Measurements from ENCODE around the gene RALA. TPM values are rescaled to one million over a fixed set of nuclear protein-coding genes. Genes with fewer than 3 reads are reported as not detected.
A peak's percentile ranks its signal among the peaks of the same experiment; 100 is the strongest.

RALA gene
- total and polyA plus RNA-seq, 10 of the 15 experiments (the other 5 are each of a cell fraction or from before 2014, with no cell fraction given): 7.5 to 53.3 (median 23.1) TPM

GRCh38 chr7:39741942-39742623 is 118.7 kb downstream of the RALA start:
- RAD21 ChIA-PET (ENCODE audit: unreplicated experiment): interaction anchor here (0.6 to 20.6 kb wide), 4 partner anchors 9 to 1224 kb away, joined by 3 to 410 read pairs (median 8); no protein-coding TSS in a partner anchor
- POLR2A ChIA-PET: interaction anchor here (0.6 to 1.8 kb wide), 4 partner anchors 9 to 975 kb away, joined by 3 to 5 read pairs (median 4); no protein-coding TSS in a partner anchor
- H3K9ac ChIP-seq (ENCODE audit: control insufficient read depth, insufficient read depth, low read length): no peak overlapping the region
- no peak overlapping the region for H3K4me3 ChIP-seq
- no TSS peak for BruUV-seq (replicated peaks)
- no peak overlapping the region for H3K27ac ChIP-seq (ENCODE audit: control insufficient read depth, insufficient read depth)
- CTCF ChIA-PET: interaction anchor here (0.7 to 15.4 kb wide), 10 partner anchors 9 to 185 kb away, joined by 3 to 612 read pairs (median 5); partner anchors contain the start of gene RALA
- H4K20me1 ChIP-seq (ENCODE audit: control insufficient read depth, insufficient read depth): no peaks in the 10 kb centered on the region
- no peak overlapping the region for H2AFZ ChIP-seq (ENCODE audit: control insufficient read depth, low read depth, low read length)
- H3K4me1 ChIP-seq (ENCODE audit: control insufficient read depth, insufficient read depth, low read length): peaks cover 3% of the 10 kb centered on the region; the same call in 1 of the 2 replicates
- peaks cover 8% of the 10 kb centered on the region for H3K79me2 ChIP-seq (ENCODE audit: control insufficient read depth, insufficient read depth, low read length)
- H3K4me2 ChIP-seq (ENCODE audit: control insufficient read depth, insufficient read depth): no peak overlapping the region
- no peaks in the 10 kb centered on the region; the same call in 2 of the 3 replicates for H3K9me3 ChIP-seq (replicated peaks; ENCODE audit: control insufficient read depth, insufficient read depth, low read length)
- in situ Hi-C loops (cut with MboI): loop anchor here (25.0 kb wide), 1 partner anchor 1380 kb away; no protein-coding TSS in a partner anchor
- intact Hi-C loops (cut with micrococcal nuclease; ENCODE audit: unreplicated experiment): loop anchor here (1.0 kb wide), 1 partner anchor 162 kb away; no protein-coding TSS in a partner anchor
- peaks cover 0 to 2% of the 10 kb centered on the region in 2 experiments for H3K36me3 ChIP-seq (ENCODE audit: control insufficient read depth in 2 of 2, insufficient read depth in 2 of 2, low read length in 1 of 2)
- DNase-seq (ENCODE audit: low read depth, low spot score): no peak
- no peaks in the 10 kb centered on the region for H3K27me3 ChIP-seq (replicated peaks in 1 of 2; ENCODE audit: control insufficient read depth in 2 of 2, insufficient read depth in 2 of 2, low read length in 1 of 2)
- WGBS (ENCODE audit: insufficient coverage, insufficient replicate concordance, low lambda C conversion rate, missing lambda C conversion rate): 84% methylated on average over 13 of the region's 13 CpGs
- peak; percentile 76 for ATAC-seq
- SMC1A ChIA-PET (ENCODE audit: uncharacterized antibody, unreplicated experiment): interaction anchor here (0.6 to 13.1 kb wide), 15 partner anchors 9 to 175 kb away, joined by 3 to 366 read pairs (median 4); partner anchors contain the start of gene YAE1
- FAIRE-seq: no peak
- TF ChIP-seq SPI1 (IDR thresholded peaks at IDR 0.05; ENCODE audit: borderline replicate concordance, insufficient read depth, low read depth, low read length): no peak
- peak in 1 of 2 experiments; percentile 25; a peak in 1 of 4 replicates for TF ChIP-seq IKZF2 (IDR thresholded peaks at IDR 0.05)
- no peak for TF ChIP-seq MEF2B (IDR thresholded peaks at IDR 0.05; ENCODE audit: partially characterized antibody, poor library complexity, severe bottlenecking)
- no peak for TF ChIP-seq SIN3A (IDR thresholded peaks at IDR 0.05; ENCODE audit: low read depth, low read length)
- peak; percentile 53; the same call in 1 of the 2 replicates for TF ChIP-seq SMC3 (IDR thresholded peaks at IDR 0.05; ENCODE audit: borderline replicate concordance, low read length)
- TF ChIP-seq RAD21 (IDR thresholded peaks at IDR 0.05; ENCODE audit: insufficient read depth, low read depth, low read length): peak; percentile 69
- no peak for TF ChIP-seq HDAC2 (IDR thresholded peaks at IDR 0.05)
- TF ChIP-seq BCL11A (IDR thresholded peaks at IDR 0.05; ENCODE audit: low read depth, low read length): no peak
- TF ChIP-seq SMAD1 (IDR thresholded peaks at IDR 0.05; ENCODE audit: low read depth, partially characterized antibody): no peak
- TF ChIP-seq ZBTB33 (IDR thresholded peaks at IDR 0.05): peak; percentile 83
- no peak for TF ChIP-seq RFX5 (IDR thresholded peaks at IDR 0.05; ENCODE audit: low read depth, low read length)
- peak; percentile 36; the same call in 1 of the 2 replicates for TF ChIP-seq IKZF1 (conservative IDR thresholded peaks at IDR 0.05)
- peak; percentile 56 to 81 (median 78) for TF ChIP-seq CTCF (IDR thresholded peaks at IDR 0.05 in 2 of 3, conservative IDR thresholded peaks at IDR 0.05 in 1 of 3; ENCODE audit: control insufficient read depth in 2 of 3, extremely low read depth in 1 of 3, insufficient read depth in 1 of 3, low read depth in 3 of 3, low read length in 3 of 3)
- no peak for TF ChIP-seq ZNF687 (IDR thresholded peaks at IDR 0.05)
- no peak for TF ChIP-seq NFYA (IDR thresholded peaks at IDR 0.05; ENCODE audit: borderline replicate concordance, low read depth, low read length)
